CMK (cell line): ENCODE results near the gene UBE2M.
A peak's percentile ranks its signal among the peaks of the same experiment; 100 is the strongest.
"Not testable (repeated sequence)": the region's sequence is repeated elsewhere in the genome, so short reads cannot be mapped to it uniquely, and the experiment has no call there.

Experiments
- DNase-seq: peaks from one replicate; pipeline ENCODE4 v3.0.0-alpha.2; 2010; ENCODE audit warnings: low read depth

The UBE2M gene

DNA sequence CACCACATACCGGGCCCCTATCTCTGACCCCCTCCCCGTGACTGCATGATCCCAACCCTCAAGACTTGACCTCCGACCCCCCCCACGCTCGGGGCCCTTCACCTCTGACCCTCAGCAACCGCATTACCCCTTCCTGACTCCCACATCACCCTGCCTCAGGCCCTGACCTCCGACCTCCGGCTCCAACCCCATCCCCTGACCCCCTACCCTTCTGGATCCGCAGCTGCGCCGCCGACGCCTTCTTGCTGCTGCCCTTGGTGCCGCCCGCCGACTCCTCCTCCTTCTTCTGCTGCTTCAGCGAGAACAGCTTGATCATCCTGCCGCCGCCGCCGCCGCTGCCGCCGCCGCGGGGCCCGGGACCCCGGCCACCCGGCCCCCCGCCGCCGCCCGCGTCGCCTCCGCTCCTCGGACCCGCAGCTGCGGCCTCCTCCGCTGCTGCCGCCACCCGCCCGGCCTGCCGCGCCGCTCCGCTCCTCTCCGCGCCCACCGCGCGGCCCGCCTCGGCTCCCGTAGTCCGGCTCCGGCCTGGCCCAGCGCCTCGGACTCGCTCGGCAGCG is at the start of gene UBE2M:
UBE2M (minus strand) TSS at position 546 of the 557 bp plus-strand sequence; CDS start at position 316, 230 bp downstream.
- no peak for DNase-seq

DNA sequence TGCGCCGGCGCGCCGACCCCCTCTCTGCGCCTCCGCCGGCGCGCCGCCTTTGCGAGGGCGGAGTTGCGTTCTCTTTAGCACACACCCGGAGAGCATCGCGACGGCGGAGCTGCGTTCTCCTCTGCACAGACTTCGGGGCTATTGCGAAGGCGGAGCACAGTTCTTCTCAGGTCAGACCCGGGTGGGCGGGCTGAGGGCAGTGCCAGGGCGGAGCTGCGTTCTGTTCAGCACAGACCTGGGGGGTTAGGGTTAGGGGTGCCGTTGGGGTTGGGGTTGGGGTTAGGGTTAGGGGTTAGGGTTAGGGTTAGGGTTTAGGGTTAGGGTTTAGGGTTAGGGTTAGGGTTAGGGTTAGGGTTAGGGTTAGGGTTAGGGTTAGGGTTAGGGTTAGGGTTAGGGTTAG is 48.8 kb upstream of the UBE2M start:
- DNase-seq: not testable (repeated sequence)

DNA sequence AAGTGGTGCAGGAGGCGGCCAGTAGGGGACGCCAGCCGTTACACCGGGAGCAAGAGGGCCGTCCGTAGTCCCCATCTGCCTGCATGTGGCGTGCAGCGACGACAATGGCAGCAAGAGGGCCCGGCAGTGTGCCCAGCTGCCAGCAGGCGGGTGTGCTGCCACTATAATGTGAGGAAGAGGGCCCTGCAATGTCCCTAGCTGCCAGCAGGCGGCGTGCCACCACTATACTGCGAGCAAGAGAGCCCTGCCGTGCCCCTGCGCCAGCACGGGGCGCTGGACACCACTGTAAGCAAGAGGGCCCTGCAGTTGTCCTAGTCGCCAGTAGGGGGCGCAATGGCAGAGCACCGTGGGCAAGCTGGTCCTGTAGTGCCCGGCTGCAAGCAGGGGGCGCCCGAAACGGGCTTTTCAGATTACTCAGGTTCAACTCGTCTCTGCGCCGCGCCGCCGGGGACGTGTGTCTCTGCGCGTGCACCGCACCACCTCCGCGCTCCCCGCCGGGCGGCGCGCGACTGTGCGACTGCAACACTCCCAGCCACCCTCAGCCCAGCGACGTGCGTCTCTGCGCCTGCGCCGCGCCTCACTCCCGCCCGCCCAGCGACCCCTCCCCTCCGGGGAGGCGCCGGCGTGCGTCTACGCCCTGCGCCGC is 48.0 kb upstream of the UBE2M start:
- not testable (repeated sequence) for DNase-seq

DNA sequence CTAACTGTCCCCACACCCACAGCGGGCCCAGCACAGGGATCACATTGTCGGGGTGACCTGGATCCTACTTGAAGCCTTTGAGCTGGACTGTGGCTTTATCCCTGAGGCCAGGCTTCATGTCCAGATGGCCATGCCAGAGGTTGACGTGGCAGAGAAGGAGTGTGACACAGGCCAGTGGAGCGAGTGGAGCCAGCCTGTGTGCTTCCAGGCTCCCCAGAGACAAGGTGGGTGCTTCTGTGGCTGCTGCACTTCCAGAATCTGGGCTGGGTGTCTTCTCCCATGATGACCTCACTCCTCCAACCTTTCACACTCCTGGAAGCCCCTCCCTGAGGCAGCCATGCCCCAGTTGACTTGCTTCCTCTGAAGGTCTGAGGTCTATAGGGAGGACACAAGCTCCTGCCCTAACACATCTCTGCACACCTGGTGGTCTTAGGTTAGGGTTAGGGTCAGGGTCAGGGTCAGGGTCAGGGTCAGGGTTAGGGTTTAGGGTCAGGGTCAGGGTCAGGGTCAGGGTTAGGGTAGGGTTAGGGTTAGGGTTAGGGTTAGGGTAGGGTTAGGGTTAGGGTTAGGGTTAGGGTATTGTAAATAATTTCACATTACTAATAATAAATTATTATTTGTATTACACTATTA is 27.8 kb upstream of the UBE2M start:
- DNase-seq: no peak

DNA sequence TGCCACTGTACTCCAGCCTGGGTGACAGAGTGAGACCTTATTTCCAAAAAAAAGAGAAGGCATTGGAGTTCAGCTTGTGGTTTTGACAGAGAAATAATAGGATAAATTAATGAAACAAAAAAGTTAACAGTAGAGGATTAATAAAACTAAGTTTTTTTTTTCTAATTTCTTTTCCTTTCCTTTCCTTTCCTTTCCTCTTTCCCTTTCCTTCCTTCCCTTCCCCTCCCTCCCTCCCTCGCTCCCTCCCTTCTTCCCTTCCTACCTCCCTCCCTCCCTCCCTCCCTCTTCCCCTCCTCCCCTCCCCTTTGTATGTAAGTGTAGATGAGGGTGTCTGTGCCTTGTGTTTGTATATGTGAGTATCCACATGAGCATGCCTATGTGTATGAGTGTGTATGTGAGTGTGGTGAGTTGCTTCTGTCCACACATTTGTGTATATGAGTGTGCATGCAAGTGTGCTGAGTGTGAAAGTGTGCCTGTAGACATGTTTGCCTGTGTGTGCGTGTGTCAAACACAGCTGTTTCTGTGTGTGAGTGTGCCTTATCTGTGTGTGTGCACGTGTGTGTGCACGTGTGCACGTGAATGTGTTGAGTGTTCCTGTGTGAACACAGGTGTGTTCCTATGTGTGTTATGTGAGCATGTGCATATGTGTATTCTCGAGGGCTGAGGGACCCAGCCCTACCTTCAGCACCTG is 27.2 kb upstream of the UBE2M start:
- DNase-seq: no peak

DNA sequence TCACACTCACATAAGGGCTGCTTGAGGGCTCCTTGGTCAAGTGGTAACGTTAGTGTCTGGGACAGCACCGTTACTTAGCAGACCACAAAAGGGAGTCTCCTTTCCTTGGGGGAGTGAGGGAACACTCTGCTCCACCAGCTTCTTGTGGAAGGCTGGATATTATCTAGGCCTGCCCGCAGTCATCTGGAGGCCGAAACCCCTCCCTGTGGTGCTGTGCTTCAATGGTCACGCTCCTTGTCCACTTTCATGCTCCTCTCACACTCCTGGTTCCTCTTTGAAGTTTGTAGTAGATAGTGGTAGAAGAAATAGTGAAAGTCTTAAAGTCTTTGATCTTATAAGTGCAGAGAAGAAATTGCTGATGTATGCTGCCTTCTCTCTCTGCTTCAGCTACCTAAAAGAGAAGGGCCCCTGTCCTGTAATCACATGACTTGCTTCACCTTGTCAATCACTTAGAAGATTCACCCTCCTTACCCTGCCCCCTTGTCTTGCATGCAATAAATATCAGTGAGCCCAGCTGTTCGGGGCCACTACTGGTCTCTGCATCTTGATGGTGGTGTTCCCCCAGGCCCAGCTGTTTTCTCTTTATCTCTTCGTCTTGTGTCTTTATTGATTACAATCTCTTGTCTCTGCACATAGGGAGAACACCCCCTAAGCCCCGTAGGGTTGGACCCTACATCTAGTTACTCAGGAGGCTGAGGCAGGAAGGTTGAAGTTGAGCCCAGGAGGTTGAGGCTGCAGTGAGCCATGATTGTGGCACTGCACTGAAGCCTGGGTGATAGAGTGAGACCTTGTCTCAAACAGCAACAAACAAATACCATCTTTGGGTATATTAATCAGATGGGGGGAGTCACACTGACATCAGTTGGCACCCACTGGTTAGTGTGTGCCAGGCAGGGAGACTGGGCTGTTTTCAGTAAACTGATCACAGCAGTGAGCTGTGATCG is 26.4 kb upstream of the UBE2M start:
- peak; percentile 92 for DNase-seq

DNA sequence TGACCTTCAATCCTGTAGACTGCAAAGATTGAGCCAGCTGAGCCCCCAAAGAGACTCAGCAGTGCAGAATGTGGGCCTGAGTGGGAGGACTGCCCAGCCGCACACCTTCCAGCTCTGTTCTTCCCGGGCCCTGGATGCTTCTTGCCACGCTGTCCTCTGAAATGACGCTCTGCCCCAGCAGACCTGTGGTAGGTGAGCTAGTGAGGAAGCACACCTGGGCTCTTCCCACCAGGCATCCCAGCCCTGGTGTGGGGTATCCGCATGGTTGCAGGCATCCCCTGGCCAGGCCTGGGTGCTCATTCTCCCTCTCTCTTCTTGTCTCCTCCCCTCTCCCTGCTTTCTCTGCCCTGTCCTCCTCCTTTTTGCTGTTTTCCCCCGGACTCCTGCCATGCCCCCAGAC is 24.6 kb upstream of the UBE2M start:
- no peak for DNase-seq

DNA sequence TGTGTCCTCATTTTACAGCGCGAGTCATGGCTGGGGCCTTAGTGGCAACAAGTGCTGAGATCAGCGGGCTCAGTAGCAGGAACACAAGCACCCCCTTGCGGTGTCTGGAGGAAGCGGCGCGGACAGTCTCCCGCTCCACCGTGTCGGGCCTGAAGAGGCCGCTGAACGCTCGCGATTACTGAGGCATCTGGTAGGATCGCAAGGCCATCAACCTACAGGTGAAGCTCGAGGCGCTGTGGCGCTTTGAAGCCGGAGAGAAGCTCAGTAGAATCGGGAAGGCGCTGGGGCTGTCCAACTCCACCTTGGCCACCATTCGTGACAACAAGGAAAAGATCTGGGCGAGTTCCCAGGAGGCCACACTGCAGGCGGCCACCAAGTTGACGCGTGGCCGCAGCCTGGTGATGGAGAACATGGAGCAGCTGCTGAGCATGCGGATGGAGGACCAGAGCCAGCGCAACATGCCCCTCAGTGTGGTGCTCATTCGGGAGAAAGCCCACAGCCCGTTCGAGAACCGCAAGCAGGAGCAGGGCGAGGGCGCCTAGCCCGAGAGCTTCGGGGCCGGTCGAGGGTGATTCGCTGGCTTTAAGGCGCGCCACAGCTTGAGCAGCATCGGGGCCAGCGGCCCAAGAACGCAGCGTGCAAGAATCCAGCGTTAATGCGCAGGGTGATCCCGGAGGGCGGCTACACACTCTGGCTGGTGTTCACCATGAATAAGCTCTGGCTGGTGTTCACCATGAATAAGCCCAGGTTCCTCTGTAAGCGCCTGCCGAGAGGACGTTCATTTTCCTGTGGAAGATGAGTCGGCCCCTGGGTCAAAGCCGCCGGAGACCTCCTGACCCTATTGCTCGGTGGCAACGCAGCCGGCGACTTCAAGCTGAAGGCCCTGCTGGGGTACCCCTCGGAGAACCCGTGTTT is 23.1 kb upstream of the UBE2M start:
- DNase-seq: no peak

DNA sequence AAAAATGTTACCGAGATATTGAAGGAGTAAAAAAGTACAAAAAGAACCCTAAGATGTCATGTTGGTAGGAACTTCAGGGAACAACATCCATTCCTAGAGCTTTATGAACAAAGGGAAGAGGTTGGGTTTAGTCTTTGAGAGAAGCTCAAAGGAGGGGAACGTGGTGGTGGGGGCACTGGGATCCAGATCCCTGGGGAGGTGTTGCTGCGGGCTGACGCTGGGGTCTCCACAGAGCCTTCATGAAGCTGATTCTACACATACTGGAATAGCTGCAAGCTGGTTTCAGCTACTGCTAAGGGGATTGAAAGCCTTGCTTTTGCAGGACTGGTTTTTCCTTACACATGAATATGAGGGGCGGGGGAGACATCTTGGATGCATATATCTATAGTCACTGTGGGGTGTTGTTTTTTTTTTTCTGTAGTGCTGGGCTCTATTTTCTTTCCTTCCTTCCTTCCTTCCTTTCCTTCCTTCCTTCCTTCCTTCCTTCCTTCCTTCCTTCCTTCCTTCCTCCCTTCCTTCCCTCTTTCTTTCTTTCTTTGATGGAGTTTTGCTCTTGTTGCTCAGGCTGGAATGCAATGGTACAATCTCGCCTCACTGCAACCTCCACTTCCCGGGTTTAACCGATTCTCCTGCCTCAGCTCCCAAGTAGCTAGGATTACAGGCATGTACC is 21.2 kb upstream of the UBE2M start:
- DNase-seq: no peak

DNA sequence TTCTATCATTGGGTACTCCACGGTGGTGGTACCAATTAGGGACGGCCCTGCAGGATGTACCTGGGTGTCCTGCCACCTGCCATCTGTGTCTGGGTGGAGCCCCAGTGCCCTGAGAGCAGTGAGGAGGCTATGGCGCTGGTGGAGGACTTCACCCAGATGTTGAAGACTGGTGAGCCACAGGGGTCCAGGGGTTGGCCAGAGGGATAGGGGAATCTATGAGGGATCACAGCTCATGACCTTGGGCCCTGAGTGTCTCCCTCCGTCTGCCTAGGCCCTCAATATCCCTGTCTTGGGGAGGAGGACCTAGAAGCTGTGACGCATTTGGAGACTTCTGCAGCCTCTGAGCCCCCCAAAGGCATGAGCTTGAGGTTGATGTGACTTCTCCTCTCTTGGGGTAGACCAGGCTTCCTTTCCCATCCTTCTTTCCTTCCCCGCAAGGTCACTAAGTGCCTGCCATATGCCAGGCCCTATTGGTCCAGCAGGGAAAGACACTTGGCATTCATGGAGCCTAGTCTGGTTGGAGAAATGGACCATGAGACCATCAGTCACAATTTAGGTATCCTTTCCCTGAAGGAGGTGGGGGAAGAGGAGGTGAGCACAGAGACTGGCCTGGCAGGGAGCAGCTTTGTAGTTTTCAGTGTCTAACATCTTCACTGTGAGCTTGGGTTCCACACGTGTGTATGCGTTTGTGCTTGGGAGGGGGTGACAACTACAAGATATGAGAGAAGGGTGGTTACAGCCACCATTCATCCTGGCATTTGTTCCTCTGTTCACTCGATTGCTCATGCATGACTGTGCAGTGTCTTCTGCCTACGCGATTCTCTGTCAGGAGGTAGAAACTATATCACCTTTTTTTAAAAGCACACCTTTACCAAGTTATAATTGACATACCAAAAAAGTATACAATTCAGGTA is 19.9 kb upstream of the UBE2M start:
- DNase-seq: no peak

DNA sequence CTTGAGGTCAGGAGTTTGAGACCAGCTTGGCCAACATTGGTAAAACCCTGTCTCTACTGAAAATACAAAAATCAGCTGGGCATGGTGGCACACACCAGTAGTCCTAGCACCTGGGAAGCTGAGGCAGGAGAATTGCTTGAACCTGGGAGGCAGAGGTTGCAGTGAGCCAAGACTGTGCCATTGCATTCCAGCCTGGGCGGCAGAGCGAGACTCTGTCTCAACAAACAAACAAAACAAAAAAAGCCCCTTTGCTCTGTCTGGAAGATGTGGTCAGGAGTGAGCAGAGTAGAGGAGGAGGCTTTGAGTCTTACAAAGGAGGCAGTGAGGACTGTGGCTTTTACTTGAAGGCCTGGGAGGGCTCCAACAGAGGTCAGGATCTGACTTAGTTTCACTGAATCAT is 19.2 kb upstream of the UBE2M start:
- DNase-seq: not testable (repeated sequence)

DNA sequence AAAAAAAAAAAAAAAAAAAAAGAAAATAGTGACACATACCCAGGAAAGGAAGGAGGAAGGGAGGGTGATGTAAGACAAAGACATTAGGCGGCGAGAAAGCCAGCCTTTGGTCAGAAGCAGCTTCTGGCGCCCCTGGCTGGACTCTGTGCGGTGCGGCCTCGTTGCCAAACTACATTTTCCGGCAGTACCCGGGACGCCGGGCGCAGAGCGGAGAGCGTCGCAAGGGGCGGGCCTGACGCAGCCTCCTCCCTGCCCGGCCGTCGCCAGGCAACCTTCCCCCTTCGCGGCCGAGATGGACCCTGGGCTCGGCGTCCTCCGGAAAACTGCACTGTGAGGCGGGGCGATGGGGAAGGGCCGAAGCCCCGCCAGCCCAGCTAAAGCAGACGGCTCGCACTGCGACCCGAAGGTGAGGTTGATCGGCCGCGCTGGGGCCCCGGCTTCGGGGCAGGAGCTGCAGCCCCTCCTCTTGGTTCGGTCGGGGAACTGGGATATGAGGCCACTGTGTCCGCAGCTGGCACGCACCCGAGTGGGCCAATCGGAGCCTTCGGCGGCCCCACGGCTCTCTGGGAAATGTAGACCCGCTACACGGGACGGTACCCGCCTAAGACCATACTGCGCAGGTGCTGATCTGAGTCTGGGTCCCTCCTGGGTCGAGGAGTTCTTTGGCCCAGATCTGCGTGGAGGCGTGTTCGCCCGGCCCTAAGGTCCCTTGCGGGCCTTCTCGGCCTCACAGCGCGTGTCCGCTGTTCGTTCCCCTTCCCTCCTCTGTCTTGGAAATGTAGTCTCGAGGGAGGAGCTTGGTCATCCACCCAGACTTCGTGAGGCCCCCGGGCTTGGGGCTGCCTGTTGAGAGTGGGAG is 17.0 kb upstream of the UBE2M start:
- peak; percentile 94 for DNase-seq

DNA sequence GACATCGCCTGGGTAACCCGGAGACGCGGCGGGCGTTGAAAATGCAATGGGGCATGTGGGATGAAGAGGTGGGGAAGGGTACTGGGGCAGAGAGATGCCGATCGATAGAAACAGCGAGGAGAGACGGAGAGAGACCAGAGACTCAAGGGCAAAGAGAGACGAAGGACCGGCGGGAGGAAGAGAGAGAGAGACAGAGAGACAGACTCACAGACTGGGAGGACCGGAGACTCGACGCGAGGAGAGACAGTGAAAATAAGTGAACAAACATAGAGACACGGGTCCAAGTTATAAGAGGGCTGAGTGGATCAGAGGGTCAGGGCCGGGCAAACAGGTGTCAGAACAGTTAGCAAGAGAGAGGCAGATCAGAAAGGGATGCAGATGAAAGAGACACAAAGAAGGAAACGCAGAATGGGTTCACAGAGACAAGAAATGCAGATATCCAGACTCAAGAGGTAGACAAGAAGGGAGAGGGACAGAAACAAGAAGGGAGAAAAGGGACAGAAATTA is 15.3 kb upstream of the UBE2M start:
- DNase-seq: no peak

DNA sequence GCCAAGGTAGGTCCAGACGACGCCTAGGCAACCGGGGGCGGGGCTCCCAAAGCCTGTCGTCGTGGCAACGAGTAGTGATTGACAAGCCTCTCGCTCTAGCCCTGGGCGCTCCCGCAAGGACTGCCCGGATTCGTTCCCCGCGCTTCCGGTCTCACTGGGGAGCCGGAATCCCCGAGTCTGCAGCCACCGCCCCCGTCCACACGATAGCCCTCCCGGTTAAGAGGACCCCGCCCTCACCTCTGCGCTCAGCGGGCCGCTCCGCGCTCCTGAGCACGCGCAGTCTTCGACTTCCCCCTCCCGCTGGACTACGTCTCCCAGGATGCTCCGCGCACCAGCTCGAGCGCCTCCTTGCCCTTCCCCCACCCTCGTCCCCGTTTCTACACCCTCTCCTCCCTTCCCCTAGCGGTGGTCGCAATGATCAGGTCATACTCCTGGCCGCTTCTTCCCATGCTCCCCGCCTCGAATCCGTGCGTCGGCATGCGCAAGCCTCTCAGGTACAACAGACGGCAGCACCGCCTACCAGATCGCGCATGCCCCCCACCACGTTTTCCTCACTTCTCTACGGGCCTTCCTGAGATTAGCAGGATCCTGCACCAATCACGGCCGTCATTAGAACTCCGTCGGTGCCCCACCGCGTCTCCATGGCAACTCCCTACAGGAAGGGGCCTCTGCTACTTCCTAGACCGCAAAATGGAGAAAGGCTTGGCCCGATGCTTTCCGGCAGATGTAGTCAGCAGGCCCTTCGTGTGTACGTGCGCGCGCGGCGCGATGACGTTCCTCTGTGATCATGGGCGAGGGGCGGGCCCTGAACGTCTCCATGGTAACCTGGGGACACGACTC is 14.6 kb upstream of the UBE2M start, which contains the start of gene MZF1:
MZF1 (minus strand) TSS at position 518 of the 840 bp plus-strand sequence. CDS start 1,946 bp downstream, outside the sequence.
- DNase-seq: peak; percentile 100

DNA sequence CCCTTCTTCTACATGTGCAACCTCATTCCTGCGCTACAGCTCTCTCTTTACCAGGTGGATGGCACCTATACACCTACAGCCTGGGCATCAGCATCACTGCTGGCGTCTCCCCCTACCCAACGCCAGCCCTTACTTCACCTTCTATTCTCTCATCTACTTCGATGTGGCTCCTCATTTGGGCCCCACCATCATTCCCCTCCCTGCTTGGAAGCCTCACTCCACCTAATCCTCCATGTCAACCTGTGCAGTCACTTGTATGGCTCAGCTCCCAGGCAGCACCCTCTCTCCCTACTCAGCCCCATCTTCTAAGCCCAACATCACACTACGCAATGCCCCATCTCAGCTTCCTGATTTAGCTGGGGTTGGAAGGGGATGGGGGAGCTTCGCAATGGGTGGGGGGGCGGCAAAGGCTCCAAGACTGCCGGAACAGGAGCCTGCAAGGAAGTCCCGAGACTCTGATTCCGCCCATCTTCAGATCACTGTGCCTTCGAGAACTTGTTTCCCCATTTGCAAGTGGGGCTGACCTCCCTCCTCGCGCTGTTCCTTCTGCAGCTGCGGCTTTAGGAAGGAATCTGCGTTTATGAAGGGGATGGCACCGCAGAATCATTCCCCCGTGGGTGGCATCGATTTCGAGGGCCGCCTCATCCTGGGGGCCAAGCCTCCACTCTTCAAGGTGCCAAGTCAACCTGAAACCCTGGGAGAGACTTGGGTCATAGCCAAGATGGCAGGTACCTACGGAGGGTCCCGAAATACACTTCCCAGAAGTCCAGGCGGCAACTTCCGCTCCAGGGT is 13.8 kb upstream of the UBE2M start:
- no peak for DNase-seq

DNA sequence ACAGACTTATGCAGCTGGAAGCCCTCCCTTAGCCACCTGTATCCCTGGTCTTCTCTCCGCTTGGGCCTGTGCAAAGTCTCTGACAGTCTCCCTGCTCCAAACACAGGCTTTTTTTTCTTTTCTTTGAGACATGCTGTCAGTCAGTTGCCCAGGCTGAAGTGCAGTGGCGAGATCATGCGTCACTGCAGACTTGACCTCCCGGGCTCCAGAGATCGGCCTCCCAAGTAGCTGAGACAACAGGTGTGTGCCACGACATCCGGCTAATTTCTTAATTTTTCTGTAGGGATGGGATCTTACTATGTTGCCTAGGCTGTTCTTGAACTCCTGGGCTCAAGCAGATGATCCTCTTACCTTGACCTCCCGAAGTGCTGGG is 13.2 kb upstream of the UBE2M start:
- no peak for DNase-seq
